HG03103 (cell line): ENCODE data around the gene CFAP53.
"Not testable (repeated sequence)": the region's sequence is repeated elsewhere in the genome, so short reads cannot be mapped to it uniquely, and the experiment has no call there.

Experiments used
- ATAC-seq: cut with Tn5 transposase; IDR thresholded peaks from one replicate; pipeline ENCODE4 v1.9.1; 2021; ENCODE audit warnings: low read depth; ENCODE audit not compliant: unreplicated experiment

The CFAP53 gene

DNA sequence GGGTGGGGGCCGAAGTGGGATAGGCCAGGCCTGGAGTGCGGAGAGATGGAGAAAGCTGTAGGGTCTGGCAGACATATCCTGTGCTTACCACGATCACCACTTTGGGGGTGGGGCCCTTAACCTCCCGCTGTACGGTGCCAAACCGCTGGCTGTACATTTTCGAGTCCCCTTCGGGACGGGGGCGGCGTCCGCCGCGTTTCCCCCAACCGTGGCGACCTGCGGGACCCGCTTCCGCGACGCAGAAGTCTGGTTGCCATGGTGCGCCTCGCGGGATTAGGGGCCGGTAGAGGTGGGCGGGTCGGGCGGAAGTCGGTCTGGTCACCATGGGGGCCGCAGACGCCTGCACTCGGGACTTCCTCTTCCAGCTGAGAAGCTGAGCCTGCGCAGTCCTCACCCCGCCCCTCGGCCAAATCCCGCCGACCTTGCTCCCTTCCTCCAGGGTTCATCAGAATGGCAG, at the start of gene CFAP53:
CFAP53 (minus strand) TSS at position 248 of the 457 bp plus-strand sequence; CDS start at position 157, 91 bp downstream.
- ATAC-seq = peak; percentile 83

DNA sequence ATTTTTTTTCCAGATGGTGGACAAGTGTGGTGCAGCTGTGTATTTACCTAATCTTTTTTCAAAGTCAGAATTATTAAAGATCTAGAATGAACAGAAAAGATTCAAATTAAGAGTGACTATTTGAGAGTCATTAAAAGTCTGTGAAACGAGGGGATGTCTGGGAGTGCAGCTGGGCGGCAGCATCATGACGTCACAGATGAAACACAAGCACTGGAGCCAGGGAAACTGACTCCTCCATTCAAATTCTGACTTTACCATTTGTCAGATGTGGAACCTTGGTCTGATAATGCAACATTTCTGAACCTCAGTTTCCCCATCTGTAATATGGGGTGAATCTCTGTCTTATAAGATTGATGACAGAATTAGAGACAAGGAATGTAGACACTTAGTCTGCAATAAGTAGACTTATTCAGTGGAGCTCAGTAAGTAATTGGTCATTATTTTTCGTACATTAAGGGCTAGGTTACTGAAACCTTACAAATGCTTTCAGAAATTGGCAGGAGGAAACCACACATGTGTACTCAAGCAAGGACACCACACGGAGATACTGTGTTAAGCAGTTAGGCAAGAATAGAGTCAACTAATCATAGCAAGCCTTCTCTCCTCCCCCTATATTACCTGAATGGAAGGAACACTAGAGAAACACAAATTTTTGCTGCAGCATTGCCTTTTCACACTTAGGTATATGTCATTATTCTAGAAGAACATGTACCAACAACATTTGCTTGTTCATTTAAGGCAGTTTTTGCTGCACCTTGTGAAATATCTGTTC, 49.0 kb upstream of the CFAP53 start:
- ATAC-seq = peak; percentile 72

DNA sequence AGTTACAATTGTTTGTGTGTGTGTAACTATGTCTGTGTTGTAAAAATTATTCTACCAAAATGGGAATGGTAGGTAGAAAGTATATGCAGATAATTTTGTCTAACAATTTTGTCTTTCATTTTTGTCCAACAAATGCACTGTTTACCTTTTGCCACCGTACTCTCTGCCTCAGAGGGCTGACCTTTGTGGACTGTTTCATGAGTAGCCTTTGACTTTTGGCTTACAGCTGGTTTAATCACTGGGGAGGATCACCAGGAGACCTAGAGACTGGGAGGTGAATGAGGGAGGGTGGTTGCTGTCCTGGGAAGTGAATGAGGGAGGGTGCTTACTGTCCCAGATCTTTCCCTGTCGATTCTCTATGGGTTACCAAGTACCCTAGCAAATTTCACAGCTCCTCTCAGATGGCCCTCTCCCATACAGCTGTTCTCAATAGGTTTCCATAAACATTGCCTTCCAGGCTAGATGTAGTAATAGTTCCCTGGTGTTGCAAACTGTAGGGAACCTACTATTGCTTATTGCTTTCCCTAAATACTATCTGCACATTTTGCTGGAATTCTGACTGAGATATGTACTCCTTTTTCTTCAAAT, 47.7 kb upstream of the CFAP53 start:
- no peak for ATAC-seq

GRCh38 chr18:50313031-50313607, 46.8 kb upstream of the CFAP53 start:
- ATAC-seq = no peak

- ATAC-seq = peak; percentile 58
Measured at GRCh38 chr18:50312296-50313030, 46.2 kb upstream of the CFAP53 start.

- no peak for ATAC-seq
Measured at GRCh38 chr18:50311650-50312049, 45.4 kb upstream of the CFAP53 start.

DNA sequence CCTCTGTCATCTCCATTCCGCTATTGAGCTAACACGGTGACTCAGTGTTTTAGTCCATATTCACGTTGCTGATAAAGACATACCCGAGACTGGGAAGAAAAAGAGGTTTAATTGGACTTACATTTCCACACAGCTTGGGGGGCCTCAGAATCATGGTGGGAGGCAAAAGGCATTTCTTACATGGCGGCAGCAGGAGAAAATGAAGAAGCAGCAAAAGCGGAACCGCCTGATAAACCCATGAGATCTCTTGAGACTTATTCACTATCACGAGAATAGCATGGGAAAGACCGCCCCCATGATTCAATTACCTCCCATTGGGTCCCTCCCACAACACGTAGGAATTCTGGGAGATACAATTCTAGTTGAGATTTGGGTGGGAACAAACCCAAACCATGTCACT, 43.8 kb upstream of the CFAP53 start:
- ATAC-seq = no peak

DNA sequence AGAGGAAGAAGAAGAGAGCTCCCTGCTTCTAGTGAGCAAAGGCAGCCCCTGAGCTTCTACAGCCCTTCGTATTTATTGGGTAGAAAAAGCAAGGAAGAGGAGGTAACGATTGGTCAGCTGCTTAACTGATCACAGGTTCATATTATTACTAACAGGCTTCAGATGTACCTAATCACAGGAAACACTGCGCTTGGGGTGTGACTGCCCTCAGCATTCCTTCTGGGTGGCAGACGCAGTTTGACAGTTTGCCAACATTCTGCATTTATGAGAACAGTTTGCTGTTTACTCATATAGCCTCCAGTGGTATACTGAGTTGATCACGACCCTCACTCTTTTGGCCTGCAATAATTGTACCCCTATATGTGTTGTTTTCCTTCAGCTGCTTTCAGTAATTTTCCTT, 42.6 kb upstream of the CFAP53 start:
- not testable (repeated sequence) for ATAC-seq

GRCh38 chr18:50307738-50308470, 41.6 kb upstream of the CFAP53 start:
- peak; percentile 74 for ATAC-seq

DNA sequence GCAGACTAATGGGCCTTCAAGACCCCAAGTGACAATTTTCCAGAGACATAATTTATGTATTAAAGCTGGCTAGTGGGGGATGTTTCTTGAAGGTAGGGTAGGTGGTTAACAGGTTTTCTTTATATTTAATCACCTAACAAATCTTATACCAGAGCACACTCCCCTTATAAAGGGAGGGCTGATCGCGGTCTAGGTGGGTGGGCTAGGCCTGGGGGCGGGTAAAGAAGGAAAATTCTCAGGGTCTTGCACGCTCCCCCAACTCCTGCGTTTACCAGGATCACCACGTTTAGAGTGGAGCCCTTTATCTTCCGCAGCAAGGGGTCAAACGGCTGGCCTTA, 41.1 kb upstream of the CFAP53 start:
- no peak for ATAC-seq

DNA sequence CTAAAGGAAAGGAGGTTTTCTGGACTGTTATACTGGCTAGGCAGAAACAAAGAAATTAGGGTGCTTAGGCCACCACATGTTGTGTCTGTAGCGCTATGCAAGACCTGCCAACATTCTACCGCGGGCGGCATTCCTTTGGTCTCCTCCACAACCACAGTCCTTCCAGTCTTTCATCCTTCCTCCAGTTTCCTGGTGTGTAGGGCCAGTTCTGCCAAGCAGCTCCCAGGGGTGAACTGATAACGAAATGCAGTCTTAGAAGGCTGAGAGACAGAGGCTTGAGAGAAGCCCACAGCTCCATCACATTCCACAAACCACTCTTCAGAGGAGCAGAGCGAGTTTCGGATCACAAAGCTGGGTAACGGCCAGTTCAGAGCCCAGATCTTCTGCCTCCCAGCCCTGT, 40.6 kb upstream of the CFAP53 start:
- ATAC-seq = no peak

DNA sequence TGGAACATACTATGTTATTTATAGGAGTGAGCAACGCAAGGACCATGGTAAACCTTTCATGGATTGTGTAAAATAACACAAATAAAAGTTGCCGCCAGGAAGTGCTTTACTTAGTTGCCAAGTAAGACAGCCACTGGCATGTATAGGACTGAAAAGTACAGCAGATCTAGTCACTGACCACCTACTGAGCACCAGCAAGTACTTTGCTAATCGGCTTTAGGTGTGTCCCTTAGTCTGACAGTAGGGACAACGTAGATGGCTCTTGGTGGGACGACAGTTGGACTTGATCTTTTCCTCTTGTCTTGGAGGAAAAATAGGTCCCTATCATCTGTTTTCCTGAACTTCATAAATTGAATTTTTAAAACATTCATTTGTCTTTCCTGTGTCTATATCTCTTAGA, 34.8 kb upstream of the CFAP53 start:
- ATAC-seq = no peak

DNA sequence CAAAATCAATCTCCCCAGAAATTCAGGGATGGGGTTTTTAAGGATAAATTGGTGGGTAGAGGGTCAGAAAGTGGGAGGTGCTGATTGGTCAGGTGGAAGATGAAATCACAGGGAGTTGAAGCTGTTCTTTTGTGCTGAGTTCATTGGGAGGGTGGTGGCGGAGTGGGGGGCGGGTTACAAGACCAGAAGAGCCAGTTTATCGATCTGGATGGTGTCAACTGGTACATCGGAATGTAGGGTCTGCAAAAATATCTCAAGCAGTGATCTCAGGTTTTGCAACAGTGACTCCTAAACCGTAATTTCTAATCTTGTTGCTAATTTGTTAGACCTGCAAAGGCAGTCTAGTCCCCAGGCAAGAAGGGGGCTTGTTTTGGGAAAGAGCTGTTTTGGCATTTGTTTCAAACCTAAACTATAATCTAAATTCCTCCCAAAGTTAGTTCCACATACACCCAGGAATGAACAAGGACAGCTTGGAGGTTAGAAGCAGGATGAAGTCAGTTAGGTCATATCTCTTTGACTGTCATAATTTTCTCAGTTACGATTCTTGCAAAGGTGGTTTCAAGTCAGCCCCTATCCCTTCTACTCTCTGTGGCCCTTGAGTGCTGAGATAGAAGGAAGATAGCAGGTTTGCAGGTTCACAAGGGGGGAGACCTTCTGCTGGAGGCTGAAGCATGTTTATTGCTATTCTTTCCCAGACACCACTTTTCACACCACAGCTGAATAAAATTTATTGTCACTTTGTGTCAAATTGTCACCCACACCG, 33.5 kb upstream of the CFAP53 start:
- no peak for ATAC-seq

DNA sequence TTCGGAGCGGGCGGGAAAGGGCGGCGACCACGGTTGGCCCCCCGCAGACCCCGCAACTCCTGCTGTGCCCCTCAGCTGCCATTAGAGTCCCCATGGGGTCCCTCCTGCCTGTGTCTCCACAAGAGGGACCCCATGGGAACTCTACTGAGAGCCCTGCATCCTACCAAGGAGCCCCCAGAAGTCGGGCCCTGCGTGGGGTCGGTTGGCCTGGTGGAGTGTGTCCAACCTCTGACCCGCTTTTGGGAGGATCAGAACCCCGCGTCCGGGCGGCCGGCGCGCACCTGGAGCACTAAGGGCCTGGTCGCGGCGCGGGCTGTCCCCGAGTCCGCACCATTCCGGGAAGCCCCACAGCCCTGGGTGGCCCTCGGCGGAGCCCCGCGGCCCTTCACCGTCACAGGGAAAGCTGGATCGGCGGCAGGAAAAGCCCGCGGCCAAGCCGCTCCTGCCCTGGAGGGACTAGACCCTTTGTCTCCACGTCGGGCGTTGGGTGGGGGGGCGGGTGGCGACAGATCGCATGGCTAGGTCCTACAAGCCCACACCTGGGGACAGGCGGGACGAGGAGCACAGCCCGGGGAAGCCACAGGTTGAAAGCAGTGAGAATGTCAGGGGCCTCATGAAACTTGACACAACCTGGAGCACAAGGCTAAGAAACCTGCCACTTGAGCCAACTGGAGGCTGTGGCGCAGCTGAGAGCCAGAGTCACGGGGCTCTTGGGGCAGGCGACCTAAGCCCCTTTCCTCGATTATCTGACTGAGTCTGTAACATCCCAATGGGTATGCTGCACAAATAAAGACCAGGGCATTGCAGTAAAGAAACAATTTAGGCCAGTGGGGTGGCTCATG, 32.4 kb upstream of the CFAP53 start:
- no peak for ATAC-seq

GRCh38 chr18:50297621-50298442, 31.5 kb upstream of the CFAP53 start:
- peak; percentile 99 for ATAC-seq

DNA sequence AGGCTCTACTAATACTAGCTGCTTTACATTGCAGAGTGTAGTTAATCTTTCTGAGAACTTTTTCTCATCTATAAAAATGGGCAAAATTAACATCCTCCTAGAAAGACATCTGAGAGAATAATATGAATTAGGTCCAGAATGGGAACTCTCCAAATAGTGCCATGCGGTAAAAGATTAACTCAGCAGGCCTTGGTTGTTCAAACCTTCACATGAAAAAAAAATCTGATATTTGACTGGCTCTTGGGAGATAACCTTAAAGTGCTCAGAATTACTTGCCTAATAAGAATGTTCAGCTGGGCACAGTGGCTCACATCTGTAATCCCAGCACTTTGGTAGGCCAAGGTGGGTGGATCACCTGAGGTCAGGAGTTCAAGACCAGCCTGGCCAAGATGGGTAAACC, 26.7 kb upstream of the CFAP53 start:
- ATAC-seq = no peak

GRCh38 chr18:50289108-50289443, 22.8 kb upstream of the CFAP53 start:
- no peak for ATAC-seq
